ENCODE measurements around the gene NTN4.

DNA sequence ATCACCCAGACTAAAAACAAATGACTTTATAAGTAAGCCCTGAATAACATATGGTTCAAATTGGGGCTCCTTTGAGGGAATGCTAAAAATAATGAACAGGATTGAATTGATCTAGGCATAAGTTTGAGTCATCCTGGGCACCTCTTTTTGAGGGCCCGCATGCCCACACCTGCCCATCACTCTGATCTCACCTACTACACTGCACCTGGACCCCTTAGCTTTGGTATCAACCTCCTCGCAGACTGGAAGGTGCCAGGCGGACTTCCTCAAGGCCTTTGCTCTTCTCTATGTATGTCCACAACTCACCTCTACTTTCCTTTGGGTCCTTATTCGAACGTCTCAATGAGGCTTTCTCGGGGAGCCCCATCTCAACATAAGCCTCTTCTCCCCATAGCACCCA lies 17.2 kb downstream of the NTN4 start:
- TF ChIP-seq POLR2A (IDR thresholded peaks at IDR 0.05; ENCODE audit: low read depth, low read length): no peak
- TF ChIP-seq RAD21 (IDR thresholded peaks at IDR 0.05; ENCODE audit: insufficient read depth, low read depth, low read length): no peak
- TF ChIP-seq, protein P1, sequence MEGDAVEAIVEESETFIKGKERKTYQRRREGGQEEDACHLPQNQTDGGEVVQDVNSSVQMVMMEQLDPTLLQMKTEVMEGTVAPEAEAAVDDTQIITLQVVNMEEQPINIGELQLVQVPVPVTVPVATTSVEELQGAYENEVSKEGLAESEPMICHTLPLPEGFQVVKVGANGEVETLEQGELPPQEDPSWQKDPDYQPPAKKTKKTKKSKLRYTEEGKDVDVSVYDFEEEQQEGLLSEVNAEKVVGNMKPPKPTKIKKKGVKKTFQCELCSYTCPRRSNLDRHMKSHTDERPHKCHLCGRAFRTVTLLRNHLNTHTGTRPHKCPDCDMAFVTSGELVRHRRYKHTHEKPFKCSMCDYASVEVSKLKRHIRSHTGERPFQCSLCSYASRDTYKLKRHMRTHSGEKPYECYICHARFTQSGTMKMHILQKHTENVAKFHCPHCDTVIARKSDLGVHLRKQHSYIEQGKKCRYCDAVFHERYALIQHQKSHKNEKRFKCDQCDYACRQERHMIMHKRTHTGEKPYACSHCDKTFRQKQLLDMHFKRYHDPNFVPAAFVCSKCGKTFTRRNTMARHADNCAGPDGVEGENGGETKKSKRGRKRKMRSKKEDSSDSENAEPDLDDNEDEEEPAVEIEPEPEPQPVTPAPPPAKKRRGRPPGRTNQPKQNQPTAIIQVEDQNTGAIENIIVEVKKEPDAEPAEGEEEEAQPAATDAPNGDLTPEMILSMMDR (IDR thresholded peaks at IDR 0.05 in 2 of 3, conservative IDR thresholded peaks at IDR 0.05 in 1 of 3; ENCODE audit: control insufficient read depth in 2 of 3, extremely low read depth in 1 of 3, insufficient read depth in 1 of 3, low read depth in 3 of 3, low read length in 3 of 3): no peak
- no peak for TF ChIP-seq HDAC2 (IDR thresholded peaks at IDR 0.05)
- no peak for TF ChIP-seq SMC3 (IDR thresholded peaks at IDR 0.05; ENCODE audit: borderline replicate concordance, low read length)
- TF ChIP-seq, protein P2, sequence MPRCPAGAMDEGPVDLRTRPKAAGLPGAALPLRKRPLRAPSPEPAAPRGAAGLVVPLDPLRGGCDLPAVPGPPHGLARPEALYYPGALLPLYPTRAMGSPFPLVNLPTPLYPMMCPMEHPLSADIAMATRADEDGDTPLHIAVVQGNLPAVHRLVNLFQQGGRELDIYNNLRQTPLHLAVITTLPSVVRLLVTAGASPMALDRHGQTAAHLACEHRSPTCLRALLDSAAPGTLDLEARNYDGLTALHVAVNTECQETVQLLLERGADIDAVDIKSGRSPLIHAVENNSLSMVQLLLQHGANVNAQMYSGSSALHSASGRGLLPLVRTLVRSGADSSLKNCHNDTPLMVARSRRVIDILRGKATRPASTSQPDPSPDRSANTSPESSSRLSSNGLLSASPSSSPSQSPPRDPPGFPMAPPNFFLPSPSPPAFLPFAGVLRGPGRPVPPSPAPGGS (IDR thresholded peaks at IDR 0.05; ENCODE audit: borderline replicate concordance, insufficient read depth, low read depth, low read length, poor library complexity, severe bottlenecking): no peak
- TF ChIP-seq POLR2AphosphoS5 (IDR thresholded peaks at IDR 0.05; ENCODE audit: low read length): no peak
- TF ChIP-seq RFX5 (IDR thresholded peaks at IDR 0.05; ENCODE audit: low read depth, low read length): no peak
